SU-DHL-6 (cell line): ENCODE measurements around the gene MRM1.

ENCODE experiments used
- H2AFZ ChIP-seq: fragments of 200-600 bp; sonication (generic); 2 replicates; pipeline ENCODE4 v1.6.1; 2014; ENCODE audit warnings: low read depth, mild to moderate bottlenecking, moderate library complexity, mixed read lengths, antibody characterized with exemption, low read length; ENCODE audit not compliant: severe bottlenecking
- H3F3A ChIP-seq: fragments of 200-600 bp; shearing (Covaris generic); 2 replicates; pipeline ENCODE4 v1.6.0; 2016; ENCODE audit warnings: antibody characterized with exemption, mild to moderate bottlenecking; ENCODE audit not compliant: insufficient read depth
- H3K27ac ChIP-seq: fragments of 200-600 bp; sonication (generic); 2 replicates; pipeline ENCODE4 v1.5.1; 2016; ENCODE audit warnings: low read depth, mild to moderate bottlenecking, low read length, moderate library complexity, mixed read lengths
- H3K27me3 ChIP-seq: fragments of 200-600 bp; sonication (generic), shearing (Covaris generic); 2 replicates; pipeline ENCODE4 v1.6.0; 2014; ENCODE audit warnings: mild to moderate bottlenecking, low read length
- H3K36me3 ChIP-seq: fragments of 200-600 bp; sonication (generic); 2 replicates; pipeline ENCODE4 v1.6.1; 2014; ENCODE audit warnings: mild to moderate bottlenecking, low read length, mixed read lengths
- H3K4me2 ChIP-seq: fragments of 300-600, 200-600 bp; shearing (Covaris generic), sonication (generic); 2 replicates; pipeline ENCODE4 v1.6.0; 2014; ENCODE audit warnings: low read length, low read depth, mild to moderate bottlenecking; ENCODE audit not compliant: poor library complexity, severe bottlenecking
- H3K4me3 ChIP-seq: fragments of 200-600 bp; sonication (generic); 2 replicates; pipeline ENCODE4 v1.5.1; 2014; ENCODE audit warnings: antibody characterized with exemption, low read length, mild to moderate bottlenecking, mixed read lengths; ENCODE audit not compliant: insufficient read depth, poor library complexity, severe bottlenecking
- H3K79me2 ChIP-seq: fragments of 200-600 bp; sonication (generic); 2 replicates; pipeline ENCODE4 v1.6.1; 2014; ENCODE audit warnings: mild to moderate bottlenecking, low read length, moderate library complexity; ENCODE audit not compliant: insufficient read depth
- H3K9ac ChIP-seq: fragments of 200-600 bp; sonication (generic); 2 replicates; pipeline ENCODE4 v1.7.0; 2014; ENCODE audit warnings: mild to moderate bottlenecking, low read length
- H3K9me2 ChIP-seq: fragments of 200-600 bp; sonication (generic); replicated peaks from 2 replicates; pipeline ENCODE4 v1.6.1; 2014; ENCODE audit warnings: low read length; ENCODE audit not compliant: insufficient read depth
- H3K9me3 ChIP-seq: fragments of 200-600 bp; sonication (generic); 2 replicates; pipeline ENCODE4 v1.6.1; 2014; ENCODE audit warnings: low read length, mixed read lengths; ENCODE audit not compliant: insufficient read depth
- H4K20me1 ChIP-seq: fragments of 200-600 bp; sonication (generic); 2 replicates; pipeline ENCODE4 v1.6.1; 2014; ENCODE audit warnings: low read depth, mild to moderate bottlenecking, antibody characterized with exemption, low read length, moderate library complexity, mixed read lengths
- CTCF ChIP-seq: fragments of 200-600 bp; sonication (generic); IDR thresholded peaks from one replicate; pipeline ENCODE4 v1.5.1; 2017; ENCODE audit warnings: antibody characterized with exemption, mild to moderate bottlenecking, low read length, moderate library complexity; ENCODE audit not compliant: insufficient read depth, poor library complexity, severe bottlenecking
- EZH2phosphoT487 ChIP-seq: fragments of 200-600 bp; sonication (generic), shearing (Covaris generic); conservative IDR thresholded peaks from 2 replicates; pipeline ENCODE4 v1.6.1; 2018; ENCODE audit warnings: mild to moderate bottlenecking, antibody characterized with exemption, low read length, moderate library complexity, mixed read lengths

The MRM1 gene

GRCh38 chr17:36632916-36633771 is 31.8 kb downstream of the MRM1 start:
- no peaks in the 10 kb centered on the region for H3K27me3 ChIP-seq

GRCh38 chr17:36640346-36640745 is 39.0 kb downstream of the MRM1 start:
- no peaks in the 10 kb centered on the region for H3K79me2 ChIP-seq
- no peak for TF ChIP-seq EZH2phosphoT487
- no peak for TF ChIP-seq CTCF
- no peak overlapping the region for H3K27ac ChIP-seq
- H3K27me3 ChIP-seq = no peaks in the 10 kb centered on the region
- no peak overlapping the region for H3K4me2 ChIP-seq
- H3K9ac ChIP-seq = no peak overlapping the region
- no peak overlapping the region for H2AFZ ChIP-seq
- H3F3A ChIP-seq = no peaks in the 10 kb centered on the region
- no peaks in the 10 kb centered on the region for H4K20me1 ChIP-seq
- no peaks in the 10 kb centered on the region for H3K9me2 ChIP-seq
- no peaks in the 10 kb centered on the region for H3K36me3 ChIP-seq
- no peaks in the 10 kb centered on the region for H3K9me3 ChIP-seq
- no peak overlapping the region for H3K4me3 ChIP-seq

More at GRCh38 chr17:36632916-36633771, 31.8 kb downstream of the MRM1 start:
- Histone ChIP-seq H3K79me2 (no peaks in the 10 kb centered on the region), H3K9me2 (no peaks in the 10 kb centered on the region), H3K4me2 (no peak overlapping the region), H3K36me3 (no peaks in the 10 kb centered on the region), H3K9me3 (no peaks in the 10 kb centered on the region), H3K4me3 (no peak overlapping the region), H4K20me1 (no peaks in the 10 kb centered on the region), H3F3A (no peaks in the 10 kb centered on the region), H2AFZ (no peak overlapping the region), H3K9ac (no peak overlapping the region), H3K27ac (no peak overlapping the region)
- TF ChIP-seq EZH2phosphoT487 = no peak
- no peak for TF ChIP-seq CTCF

GRCh38 chr17:36640836-36641235 is 39.5 kb downstream of the MRM1 start:
- Histone ChIP-seq H3F3A (no peaks in the 10 kb centered on the region), H3K9ac (no peak overlapping the region), H3K27me3 (no peaks in the 10 kb centered on the region)

More at GRCh38 chr17:36640836-36641235, 39.5 kb downstream of the MRM1 start:
- Histone ChIP-seq H3K9me3 (no peaks in the 10 kb centered on the region), H3K79me2 (no peaks in the 10 kb centered on the region), H3K36me3 (no peaks in the 10 kb centered on the region), H4K20me1 (no peaks in the 10 kb centered on the region), H2AFZ (no peak overlapping the region), H3K27ac (no peak overlapping the region), H3K4me3 (no peak overlapping the region), H3K9me2 (no peaks in the 10 kb centered on the region), H3K4me2 (no peak overlapping the region)
- TF ChIP-seq CTCF (no peak), EZH2phosphoT487 (no peak)
